ENCODE measurements around the gene SVBP. TPM values are rescaled to one million over a fixed set of nuclear protein-coding genes. Genes with fewer than 3 reads are reported as not detected.

The SVBP gene
- total and polyA plus RNA-seq, 2 donors (not counting 3 experiments of a cell fraction or from before 2014, with no cell fraction given): 18.1 to 24.1 TPM

DNA sequence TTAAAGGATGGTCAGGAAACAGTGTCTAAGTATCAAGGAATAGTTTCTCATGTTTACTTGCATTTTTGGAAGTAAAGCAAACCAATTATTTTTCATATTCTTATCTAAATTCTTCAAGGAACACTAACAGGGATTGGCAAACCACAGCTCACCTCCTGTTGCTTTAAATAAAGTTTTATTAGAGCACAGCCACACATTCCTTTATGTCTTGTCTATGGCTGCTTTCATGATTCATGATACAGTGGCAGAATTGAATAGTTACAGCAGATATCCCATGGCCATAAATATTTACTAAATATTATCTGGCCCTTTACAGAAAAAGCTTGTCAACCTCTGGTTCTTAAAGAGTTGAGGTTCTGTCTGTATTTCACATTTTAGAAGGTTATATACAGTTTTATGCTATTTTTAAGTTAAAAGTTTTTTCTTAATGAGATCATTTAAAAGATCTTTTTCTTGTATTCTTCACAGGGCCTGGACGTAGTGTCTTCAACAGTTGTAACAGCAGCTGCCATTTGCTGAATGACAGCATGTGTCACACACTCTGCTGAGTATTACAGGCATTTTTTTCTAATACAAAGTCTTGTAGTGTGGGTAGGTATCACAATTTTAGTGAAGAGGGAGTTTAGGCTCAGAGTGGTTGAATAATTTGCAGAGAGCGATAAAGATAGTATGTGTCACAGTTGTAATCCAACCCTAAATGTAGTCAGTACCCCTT, 31.8 kb upstream of the SVBP start:
- no TSS peak for BruUV-seq (replicated peaks)
- no peak overlapping the region for H2AFZ ChIP-seq (ENCODE audit: low read depth, low read length)
- FAIRE-seq: no peak

More for the DNA sequence above, 31.8 kb upstream of the SVBP start:
- Histone ChIP-seq H3K4me1 (ENCODE audit: control insufficient read depth, extremely low read depth, insufficient read depth, low read length) (peaks cover 12% of the 10 kb centered on the region), H3K4me3 (replicated peaks in 1 of 3; ENCODE audit: insufficient read depth in 1 of 3, low read depth in 1 of 3, low read length in 3 of 3) (no peak overlapping the region), H4K20me1 (replicated peaks; ENCODE audit: control insufficient read depth, extremely low read depth, insufficient read depth, low read length) (no peaks in the 10 kb centered on the region), H3K27ac (ENCODE audit: insufficient read depth, low read depth, low read length) (no peak overlapping the region), H3K36me3 (ENCODE audit: control insufficient read depth in 2 of 2, extremely low read depth in 1 of 2, insufficient read depth in 2 of 2, low read length in 2 of 2) (peaks cover 0 to 17% of the 10 kb centered on the region in 2 experiments), H3K4me2 (ENCODE audit: insufficient read depth, low read length) (no peak overlapping the region), H3K27me3 (ENCODE audit: control insufficient read depth in 2 of 2, insufficient read depth in 2 of 2, low read length in 2 of 2) (no peaks in the 10 kb centered on the region), H3K9ac (replicated peaks; ENCODE audit: extremely low read depth, insufficient read depth, low read length) (no peak overlapping the region), H3K9me3 (replicated peaks; ENCODE audit: control insufficient read depth, insufficient read depth, low read length) (no peaks in the 10 kb centered on the region), H3K9me1 (replicated peaks; ENCODE audit: control insufficient read depth, extremely low read depth, insufficient read depth, low read length) (no peaks in the 10 kb centered on the region), H3K79me2 (ENCODE audit: control insufficient read depth, insufficient read depth, low read length) (peaks cover 5% of the 10 kb centered on the region)
- DNase-seq (ENCODE audit: low read depth, low spot score): no peak
- POLR2A ChIA-PET: no interaction called here
- TF ChIP-seq JUN (IDR thresholded peaks at IDR 0.05; ENCODE audit: borderline replicate concordance, insufficient read depth, insufficient read length, low read depth) (no peak), POLR2A (IDR thresholded peaks at IDR 0.05; ENCODE audit: low read depth, low read length) (no peak), GATA2 (IDR thresholded peaks at IDR 0.05; ENCODE audit: insufficient read depth, insufficient read length, low read depth, low read length) (no peak), POLR2AphosphoS5 (IDR thresholded peaks at IDR 0.05; ENCODE audit: insufficient read depth, low read depth, low read length) (no peak), MYC (IDR thresholded peaks at IDR 0.05; ENCODE audit: low read depth, low read length) (no peak), EZH2 (IDR thresholded peaks at IDR 0.05; ENCODE audit: borderline replicate concordance, low read depth, low read length, severe bottlenecking) (no peak), FOS (IDR thresholded peaks at IDR 0.05; ENCODE audit: borderline replicate concordance, insufficient read depth, low read length) (no peak)
- TF ChIP-seq, protein P1, sequence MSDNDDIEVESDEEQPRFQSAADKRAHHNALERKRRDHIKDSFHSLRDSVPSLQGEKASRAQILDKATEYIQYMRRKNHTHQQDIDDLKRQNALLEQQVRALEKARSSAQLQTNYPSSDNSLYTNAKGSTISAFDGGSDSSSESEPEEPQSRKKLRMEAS (IDR thresholded peaks at IDR 0.05; ENCODE audit: insufficient read depth, insufficient read length): no peak
- TF ChIP-seq, protein P2, sequence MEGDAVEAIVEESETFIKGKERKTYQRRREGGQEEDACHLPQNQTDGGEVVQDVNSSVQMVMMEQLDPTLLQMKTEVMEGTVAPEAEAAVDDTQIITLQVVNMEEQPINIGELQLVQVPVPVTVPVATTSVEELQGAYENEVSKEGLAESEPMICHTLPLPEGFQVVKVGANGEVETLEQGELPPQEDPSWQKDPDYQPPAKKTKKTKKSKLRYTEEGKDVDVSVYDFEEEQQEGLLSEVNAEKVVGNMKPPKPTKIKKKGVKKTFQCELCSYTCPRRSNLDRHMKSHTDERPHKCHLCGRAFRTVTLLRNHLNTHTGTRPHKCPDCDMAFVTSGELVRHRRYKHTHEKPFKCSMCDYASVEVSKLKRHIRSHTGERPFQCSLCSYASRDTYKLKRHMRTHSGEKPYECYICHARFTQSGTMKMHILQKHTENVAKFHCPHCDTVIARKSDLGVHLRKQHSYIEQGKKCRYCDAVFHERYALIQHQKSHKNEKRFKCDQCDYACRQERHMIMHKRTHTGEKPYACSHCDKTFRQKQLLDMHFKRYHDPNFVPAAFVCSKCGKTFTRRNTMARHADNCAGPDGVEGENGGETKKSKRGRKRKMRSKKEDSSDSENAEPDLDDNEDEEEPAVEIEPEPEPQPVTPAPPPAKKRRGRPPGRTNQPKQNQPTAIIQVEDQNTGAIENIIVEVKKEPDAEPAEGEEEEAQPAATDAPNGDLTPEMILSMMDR (IDR thresholded peaks at IDR 0.05; ENCODE audit: extremely low read depth in 1 of 2, insufficient read depth in 1 of 2, low read depth in 1 of 2, low read length in 2 of 2): no peak
- CTCF ChIA-PET: interaction anchor here (1.2 to 2.3 kb wide), 2 partner anchors 70 to 225 kb away, joined by 5 to 8 read pairs; no protein-coding TSS in a partner anchor
- dilution Hi-C loops (cut with MboI; ENCODE audit: extremely low pct_ligation_motif_present, low sequenced_read_pairs): no loop called here
- intact Hi-C loops (cut with micrococcal nuclease): no loop called here
